Measurements from ENCODE around the gene NABP2.
A peak's percentile ranks its signal among the peaks of the same experiment; 100 is the strongest.

NABP2 gene

GRCh38 chr12:56253091-56253490, 28.9 kb downstream of the NABP2 start:
- H3K27ac Mint-ChIP-seq, result no peak overlapping the region
- no peaks in the 10 kb centered on the region for H3K27me3 Mint-ChIP-seq (ENCODE audit: low read depth, poor library complexity)
- DNase-seq, result no peak
- peaks cover 17% of the 10 kb centered on the region for H3K4me1 Mint-ChIP-seq
- H3K4me3 Mint-ChIP-seq, result no peak overlapping the region
- no peak for TF ChIP-seq CTCF (IDR thresholded peaks at IDR 0.05)
- H3K36me3 Mint-ChIP-seq (ENCODE audit: low read depth), result peaks cover 49% of the 10 kb centered on the region
- H3K9me3 Mint-ChIP-seq, result no peaks in the 10 kb centered on the region

- no peak for TF ChIP-seq CTCF (IDR thresholded peaks at IDR 0.05)
- Mint-ChIP-seq H3K4me3 (no peak overlapping the region), H3K27ac (no peak overlapping the region), H3K36me3 (ENCODE audit: low read depth) (peaks cover 43% of the 10 kb centered on the region), H3K9me3 (no peaks in the 10 kb centered on the region), H3K27me3 (ENCODE audit: low read depth, poor library complexity) (peaks cover under 1% of the 10 kb centered on the region), H3K4me1 (peaks cover 31% of the 10 kb centered on the region)
- DNase-seq, result no peak
These were observed 31.5 kb downstream of the NABP2 start for GRCh38 chr12:56255671-56256070.

- peaks cover 5% of the 10 kb centered on the region for H3K27me3 Mint-ChIP-seq (ENCODE audit: low read depth, poor library complexity)
- peak; percentile 21 for DNase-seq
- H3K36me3 Mint-ChIP-seq (ENCODE audit: low read depth), result peaks cover 43% of the 10 kb centered on the region
- H3K4me1 Mint-ChIP-seq, result peaks cover 34% of the 10 kb centered on the region
- peak overlapping the region; percentile 93 for H3K4me3 Mint-ChIP-seq
- H3K27ac Mint-ChIP-seq, result peak overlapping the region; percentile 62
- TF ChIP-seq CTCF (IDR thresholded peaks at IDR 0.05), result no peak
- H3K9me3 Mint-ChIP-seq, result no peaks in the 10 kb centered on the region
These were observed 32.3 kb downstream of the NABP2 start for GRCh38 chr12:56256326-56256960.

GRCh38 chr12:56257071-56257470, 32.9 kb downstream of the NABP2 start:
- Mint-ChIP-seq H3K4me1 (peaks cover 34% of the 10 kb centered on the region), H3K4me3 (peak overlapping the region; percentile 93), H3K9me3 (no peaks in the 10 kb centered on the region), H3K36me3 (ENCODE audit: low read depth) (peaks cover 37% of the 10 kb centered on the region), H3K27me3 (ENCODE audit: low read depth, poor library complexity) (peaks cover 5% of the 10 kb centered on the region), H3K27ac (peak overlapping the region; percentile 77)
- no peak for TF ChIP-seq CTCF (IDR thresholded peaks at IDR 0.05)
- DNase-seq, result no peak

- H3K36me3 Mint-ChIP-seq (ENCODE audit: low read depth), result peaks cover 32% of the 10 kb centered on the region
- H3K4me3 Mint-ChIP-seq, result peak overlapping the region; percentile 93
- peak overlapping the region; percentile 77 for H3K27ac Mint-ChIP-seq
- peaks cover 5% of the 10 kb centered on the region for H3K27me3 Mint-ChIP-seq (ENCODE audit: low read depth, poor library complexity)
- no peaks in the 10 kb centered on the region for H3K9me3 Mint-ChIP-seq
- TF ChIP-seq CTCF (IDR thresholded peaks at IDR 0.05), result no peak
- peaks cover 34% of the 10 kb centered on the region for H3K4me1 Mint-ChIP-seq
- peak; percentile 62 for DNase-seq
These were observed 33.4 kb downstream of the NABP2 start for GRCh38 chr12:56257491-56258067.
